ENCODE results near the gene ARHGAP22. TPM values are rescaled to one million over a fixed set of nuclear protein-coding genes. Genes with fewer than 3 reads are reported as not detected.

Gene ARHGAP22
- total and polyA plus RNA-seq, 2 experiments from 2014 or later = 41.9 to 44.4 TPM

GRCh38 chr10:48493083-48493871 lies 111.6 kb downstream of the ARHGAP22 start:
- WGBS, 2 experiments (ENCODE audit: low coverage in 1 of 2, low lambda C conversion rate in 2 of 2, missing lambda C conversion rate in 2 of 2) = 92 to 93% methylated on average over 16 of the region's 16 CpGs
- no peak for TF ChIP-seq EZH2phosphoT487 (IDR thresholded peaks at IDR 0.05; ENCODE audit: insufficient read depth, low read depth)
- no peak for TF ChIP-seq EZH2 (IDR thresholded peaks at IDR 0.05; ENCODE audit: insufficient read depth, poor library complexity, severe bottlenecking)
- Histone ChIP-seq H3K4me3 (no peak overlapping the region), H4K20me1 (ENCODE audit: insufficient read depth) (no peaks in the 10 kb centered on the region; the same call in 1 of the 2 replicates), H3K4me2 (ENCODE audit: unreplicated experiment) (no peak overlapping the region), H3K27ac (no peak overlapping the region), H3K9me3 (ENCODE audit: low read depth) (no peaks in the 10 kb centered on the region), H3K36me3 (ENCODE audit: low read depth) (no peaks in the 10 kb centered on the region), H3K9ac (no peak overlapping the region), H3F3A (ENCODE audit: insufficient read depth) (no peaks in the 10 kb centered on the region), H3K27me3 (replicated peaks; ENCODE audit: insufficient read depth) (no peaks in the 10 kb centered on the region), H3K79me2 (ENCODE audit: insufficient read depth) (peaks cover 97% of the 10 kb centered on the region), H3K9me2 (ENCODE audit: insufficient read depth) (no peaks in the 10 kb centered on the region), H3K4me1 (ENCODE audit: insufficient read depth) (peaks cover 13% of the 10 kb centered on the region), H2AFZ (no peak overlapping the region)
- no peak for DNase-seq
- in situ Hi-C loops (cut with MboI) = no loop called here

GRCh38 chr10:48492201-48492600 lies 112.7 kb downstream of the ARHGAP22 start:
- Histone ChIP-seq H3K9ac (no peak overlapping the region), H3K4me1 (ENCODE audit: insufficient read depth) (peaks cover 6% of the 10 kb centered on the region), H4K20me1 (ENCODE audit: insufficient read depth) (no peaks in the 10 kb centered on the region; the same call in 1 of the 2 replicates), H3K27me3 (replicated peaks; ENCODE audit: insufficient read depth) (no peaks in the 10 kb centered on the region), H3K4me3 (no peak overlapping the region), H3K9me2 (ENCODE audit: insufficient read depth) (no peaks in the 10 kb centered on the region), H3K27ac (no peak overlapping the region), H2AFZ (no peak overlapping the region), H3F3A (ENCODE audit: insufficient read depth) (no peaks in the 10 kb centered on the region), H3K79me2 (ENCODE audit: insufficient read depth) (peaks cover 97% of the 10 kb centered on the region), H3K9me3 (ENCODE audit: low read depth) (no peaks in the 10 kb centered on the region), H3K4me2 (ENCODE audit: unreplicated experiment) (no peak overlapping the region), H3K36me3 (ENCODE audit: low read depth) (no peaks in the 10 kb centered on the region)
- TF ChIP-seq EZH2phosphoT487 (IDR thresholded peaks at IDR 0.05; ENCODE audit: insufficient read depth, low read depth) (no peak), EZH2 (IDR thresholded peaks at IDR 0.05; ENCODE audit: insufficient read depth, poor library complexity, severe bottlenecking) (no peak)
- no peak for DNase-seq
- 88 to 91% methylated on average over 2 of the region's 2 CpGs for WGBS, 2 experiments (ENCODE audit: low coverage in 1 of 2, low lambda C conversion rate in 2 of 2, missing lambda C conversion rate in 2 of 2)
- in situ Hi-C loops (cut with MboI) = no loop called here

- H3K79me2 ChIP-seq (ENCODE audit: insufficient read depth) = peaks cover 98% of the 10 kb centered on the region
- in situ Hi-C loops (cut with MboI) = no loop called here
- H3K9me3 ChIP-seq (ENCODE audit: low read depth) = no peaks in the 10 kb centered on the region
- H3K4me3 ChIP-seq = no peak overlapping the region
- H3K36me3 ChIP-seq (ENCODE audit: low read depth) = no peaks in the 10 kb centered on the region
- no peak overlapping the region for H3K9ac ChIP-seq
- H4K20me1 ChIP-seq (ENCODE audit: insufficient read depth) = no peaks in the 10 kb centered on the region; the same call in 1 of the 2 replicates
- 91 to 92% methylated on average over 13 of the region's 13 CpGs for WGBS, 2 experiments (ENCODE audit: low coverage in 1 of 2, low lambda C conversion rate in 2 of 2, missing lambda C conversion rate in 2 of 2)
- DNase-seq = no peak
- no peak overlapping the region for H3K27ac ChIP-seq
- TF ChIP-seq EZH2 (IDR thresholded peaks at IDR 0.05; ENCODE audit: insufficient read depth, poor library complexity, severe bottlenecking) (no peak), EZH2phosphoT487 (IDR thresholded peaks at IDR 0.05; ENCODE audit: insufficient read depth, low read depth) (no peak)
- H3F3A ChIP-seq (ENCODE audit: insufficient read depth) = no peaks in the 10 kb centered on the region
- H3K27me3 ChIP-seq (replicated peaks; ENCODE audit: insufficient read depth) = no peaks in the 10 kb centered on the region
- no peak overlapping the region for H2AFZ ChIP-seq
- no peaks in the 10 kb centered on the region; the same call in 1 of the 2 replicates for H3K4me1 ChIP-seq (ENCODE audit: insufficient read depth)
- no peaks in the 10 kb centered on the region for H3K9me2 ChIP-seq (ENCODE audit: insufficient read depth)
- H3K4me2 ChIP-seq (ENCODE audit: unreplicated experiment) = no peak overlapping the region
Measured at GRCh38 chr10:48491392-48492139, 113.3 kb downstream of the ARHGAP22 start.

- DNase-seq = no peak
- Histone ChIP-seq H3K27me3 (replicated peaks; ENCODE audit: insufficient read depth) (no peaks in the 10 kb centered on the region), H3K4me3 (no peak overlapping the region), H2AFZ (no peak overlapping the region), H3F3A (ENCODE audit: insufficient read depth) (0 out of 2 replicates have a peak, but pooled peaks cover under 1% of the 10 kb centered on the region), H3K9ac (no peak overlapping the region), H3K36me3 (ENCODE audit: low read depth) (no peaks in the 10 kb centered on the region), H3K9me3 (ENCODE audit: low read depth) (no peaks in the 10 kb centered on the region), H4K20me1 (ENCODE audit: insufficient read depth) (no peaks in the 10 kb centered on the region; the same call in 1 of the 2 replicates), H3K4me1 (ENCODE audit: insufficient read depth) (no peaks in the 10 kb centered on the region; the same call in 1 of the 2 replicates), H3K4me2 (ENCODE audit: unreplicated experiment) (no peak overlapping the region), H3K27ac (no peak overlapping the region), H3K79me2 (ENCODE audit: insufficient read depth) (peaks cover 94% of the 10 kb centered on the region), H3K9me2 (ENCODE audit: insufficient read depth) (no peaks in the 10 kb centered on the region)
- in situ Hi-C loops (cut with MboI) = no loop called here
- 90 to 91% methylated on average over 6 of the region's 6 CpGs for WGBS, 2 experiments (ENCODE audit: low coverage in 1 of 2, low lambda C conversion rate in 2 of 2, missing lambda C conversion rate in 2 of 2)
- no peak for TF ChIP-seq EZH2phosphoT487 (IDR thresholded peaks at IDR 0.05; ENCODE audit: insufficient read depth, low read depth)
- TF ChIP-seq EZH2 (IDR thresholded peaks at IDR 0.05; ENCODE audit: insufficient read depth, poor library complexity, severe bottlenecking) = no peak
Measured at GRCh38 chr10:48490946-48491345, 113.9 kb downstream of the ARHGAP22 start.
